ENCODE results near the gene EIF2B5. TPM values are rescaled to one million over a fixed set of nuclear protein-coding genes. Genes with fewer than 3 reads are reported as not detected.
A peak's percentile ranks its signal among the peaks of the same experiment; 100 is the strongest.
"Not testable (repeated sequence)": the region's sequence is repeated elsewhere in the genome, so short reads cannot be mapped to it uniquely, and the experiment has no call there.

The EIF2B5 gene
- 10 to 100 TPM in 11 of 12 donors, not detected in 1; 32.5 to 47.9 (median 36.3) TPM for polyA plus RNA-seq (ENCODE audit: insufficient read length in 12 of 12)
- long read RNA-seq, donor 1, transcript EIF2B5-201 (16 exons, 2,656 nt) = major isoform, 5 of 16 reads
- long read RNA-seq, donor 1, partial matches to known transcripts = 11 of 16 reads
- long read RNA-seq, donor 1, other reads (novel, unspliced or antisense) = 0 of 16 reads
- long read RNA-seq, donor 2, transcript EIF2B5-201 (16 exons, 2,656 nt) = major isoform, 7 of 9 reads
- long read RNA-seq, donor 2, partial matches to known transcripts = 0 of 9 reads
- long read RNA-seq, donor 2, other reads (novel, unspliced or antisense) = 0 of 9 reads
- long read RNA-seq, donor 3, partial matches to known transcripts = 7 of 12 reads
- long read RNA-seq, donor 3, other reads (novel, unspliced or antisense) = 0 of 12 reads
- long read RNA-seq, donor 4, partial matches to known transcripts = 0 of 1 reads
- long read RNA-seq, donor 4, other reads (novel, unspliced or antisense) = 0 of 1 reads
- long read RNA-seq, donor 5, transcript EIF2B5-202 (2 exons, 585 nt) = minor isoform, 6 of 17 reads
- long read RNA-seq, donor 5, transcript EIF2B5-201 (16 exons, 2,656 nt) = major isoform, 10 of 17 reads
- long read RNA-seq, donor 5, partial matches to known transcripts = 0 of 17 reads
- long read RNA-seq, donor 5, other reads (novel, unspliced or antisense) = 0 of 17 reads
- long read RNA-seq, donor 6, partial matches to known transcripts = 0 of 5 reads
- long read RNA-seq, donor 6, other reads (novel, unspliced or antisense) = 0 of 5 reads
- long read RNA-seq, donor 7, partial matches to known transcripts = 5 of 10 reads
- long read RNA-seq, donor 7, other reads (novel, unspliced or antisense) = 0 of 10 reads
- long read RNA-seq, donor 8, partial matches to known transcripts = 14 of 17 reads
- long read RNA-seq, donor 8, other reads (novel, unspliced or antisense) = 0 of 17 reads
- long read RNA-seq, donor 9, partial matches to known transcripts = 0 of 4 reads
- long read RNA-seq, donor 9, other reads (novel, unspliced or antisense) = 0 of 4 reads
- long read RNA-seq, donor 10, transcript EIF2B5-201 (16 exons, 2,656 nt) = major isoform, 13 of 14 reads
- long read RNA-seq, donor 10, partial matches to known transcripts = 0 of 14 reads
- long read RNA-seq, donor 10, other reads (novel, unspliced or antisense) = 0 of 14 reads
- long read RNA-seq, donor 11, transcript EIF2B5-201 (16 exons, 2,656 nt) = major isoform, 5 of 6 reads
- long read RNA-seq, donor 11, partial matches to known transcripts = 0 of 6 reads
- long read RNA-seq, donor 11, other reads (novel, unspliced or antisense) = 0 of 6 reads

- DNase-seq = peak; percentile 94
Measured at GRCh38 chr3:184135149-184135910, at the start of gene EIF2B5. EIF2B5 (plus strand) TSS chr3:184135358; CDS start chr3:184135386, 28 bp downstream.

GRCh38 chr3:184085389-184085852 lies 49.7 kb upstream of the EIF2B5 start:
- DNase-seq = no peak

GRCh38 chr3:184092199-184092598 lies 43.0 kb upstream of the EIF2B5 start:
- no peak for DNase-seq

GRCh38 chr3:184096811-184097383 lies 38.3 kb upstream of the EIF2B5 start, which contains the start of gene HTR3E:
HTR3E (plus strand) TSS chr3:184097064; CDS start chr3:184097530, 466 bp downstream.
- DNase-seq = no peak

- DNase-seq = no peak
Measured at GRCh38 chr3:184097556-184097955, 37.6 kb upstream of the EIF2B5 start.

- no peak for DNase-seq
Measured at GRCh38 chr3:184099806-184100686, 35.1 kb upstream of the EIF2B5 start.

- no peak for DNase-seq
Measured at GRCh38 chr3:184110316-184110725, 24.8 kb upstream of the EIF2B5 start.

- no peak for DNase-seq
Measured at GRCh38 chr3:184116017-184116416, 19.1 kb upstream of the EIF2B5 start.

- DNase-seq = no peak
Measured at GRCh38 chr3:184117636-184118035, 17.5 kb upstream of the EIF2B5 start.

- DNase-seq = not testable (repeated sequence)
Measured at GRCh38 chr3:184121031-184121430, 14.1 kb upstream of the EIF2B5 start.

- no peak for DNase-seq
Measured at GRCh38 chr3:184126006-184126405, 9.2 kb upstream of the EIF2B5 start.

- no peak for DNase-seq
Measured at GRCh38 chr3:184129012-184129411, 6.1 kb upstream of the EIF2B5 start.

- no peak for DNase-seq
Measured at GRCh38 chr3:184132945-184133344, 2.2 kb upstream of the EIF2B5 start.

GRCh38 chr3:184133840-184134745 lies 1.1 kb upstream of the EIF2B5 start:
- peak; percentile 87 for DNase-seq

- peak; percentile 45 for DNase-seq
Measured at GRCh38 chr3:184134746-184135148, 411 bp upstream of the EIF2B5 start.

- DNase-seq = no peak
Measured at GRCh38 chr3:184135911-184136260, 728 bp downstream of the EIF2B5 start.

- no peak for DNase-seq
Measured at GRCh38 chr3:184140436-184140835, 5.3 kb downstream of the EIF2B5 start.

- no peak for DNase-seq
Measured at GRCh38 chr3:184142199-184142598, 7.0 kb downstream of the EIF2B5 start.

Measured in muscle of arm (tissue), 14 donors.